Measurements from ENCODE around the gene CRYGN. TPM values are rescaled to one million over a fixed set of nuclear protein-coding genes. Genes with fewer than 3 reads are reported as not detected.
A peak's percentile ranks its signal among the peaks of the same experiment; 100 is the strongest.

Gene CRYGN
- total RNA-seq, 1 donor from 2014 or later, result 0.16 TPM

DNA sequence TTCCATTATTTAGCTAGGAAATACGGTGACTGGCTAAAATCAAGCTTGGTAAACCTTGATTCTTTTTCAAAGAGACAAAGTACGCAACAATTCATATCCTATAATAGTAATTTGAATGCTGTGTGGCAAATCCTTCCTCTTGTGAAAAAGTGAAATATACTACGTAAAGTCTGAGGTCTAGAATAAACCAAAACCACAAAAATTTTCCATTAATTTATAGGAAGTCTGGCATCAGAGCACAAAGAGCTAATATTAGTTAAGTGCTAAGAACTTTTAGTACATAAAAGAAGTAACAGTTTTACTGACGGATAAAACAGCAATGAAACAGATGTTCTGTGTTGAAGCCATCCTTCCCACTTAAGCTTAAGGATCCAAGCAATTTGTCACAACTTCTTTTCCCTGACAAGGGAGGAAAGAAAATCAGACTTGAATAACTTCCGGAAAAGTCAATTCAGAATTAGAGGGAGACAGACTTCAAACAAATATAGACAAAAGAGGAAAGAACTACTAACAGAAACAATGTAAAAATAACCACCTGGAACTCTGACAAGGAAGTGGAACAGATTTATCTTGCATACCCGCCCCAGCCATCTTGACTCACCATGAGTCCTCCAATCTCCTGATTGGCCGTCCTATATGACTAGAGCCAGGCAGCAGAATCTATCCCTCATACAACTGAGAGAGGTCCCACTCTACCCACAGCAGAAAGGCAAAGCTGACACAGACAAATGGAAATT lies 45.2 kb upstream of the CRYGN start:
- Mint-ChIP-seq H3K27ac (ENCODE audit: unreplicated experiment) (no peak overlapping the region), H3K4me1 (peaks cover 9% of the 10 kb centered on the region), H3K36me3 (ENCODE audit: low read depth) (peaks cover 6% of the 10 kb centered on the region), H3K9me3 (no peaks in the 10 kb centered on the region), H3K4me3 (no peak overlapping the region), H3K27me3 (ENCODE audit: low read depth) (no peaks in the 10 kb centered on the region)
- DNase-seq (ENCODE audit: low read depth, low spot score), result no peak
- TF ChIP-seq, protein P1, sequence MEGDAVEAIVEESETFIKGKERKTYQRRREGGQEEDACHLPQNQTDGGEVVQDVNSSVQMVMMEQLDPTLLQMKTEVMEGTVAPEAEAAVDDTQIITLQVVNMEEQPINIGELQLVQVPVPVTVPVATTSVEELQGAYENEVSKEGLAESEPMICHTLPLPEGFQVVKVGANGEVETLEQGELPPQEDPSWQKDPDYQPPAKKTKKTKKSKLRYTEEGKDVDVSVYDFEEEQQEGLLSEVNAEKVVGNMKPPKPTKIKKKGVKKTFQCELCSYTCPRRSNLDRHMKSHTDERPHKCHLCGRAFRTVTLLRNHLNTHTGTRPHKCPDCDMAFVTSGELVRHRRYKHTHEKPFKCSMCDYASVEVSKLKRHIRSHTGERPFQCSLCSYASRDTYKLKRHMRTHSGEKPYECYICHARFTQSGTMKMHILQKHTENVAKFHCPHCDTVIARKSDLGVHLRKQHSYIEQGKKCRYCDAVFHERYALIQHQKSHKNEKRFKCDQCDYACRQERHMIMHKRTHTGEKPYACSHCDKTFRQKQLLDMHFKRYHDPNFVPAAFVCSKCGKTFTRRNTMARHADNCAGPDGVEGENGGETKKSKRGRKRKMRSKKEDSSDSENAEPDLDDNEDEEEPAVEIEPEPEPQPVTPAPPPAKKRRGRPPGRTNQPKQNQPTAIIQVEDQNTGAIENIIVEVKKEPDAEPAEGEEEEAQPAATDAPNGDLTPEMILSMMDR (conservative IDR thresholded peaks at IDR 0.05), result no peak

DNA sequence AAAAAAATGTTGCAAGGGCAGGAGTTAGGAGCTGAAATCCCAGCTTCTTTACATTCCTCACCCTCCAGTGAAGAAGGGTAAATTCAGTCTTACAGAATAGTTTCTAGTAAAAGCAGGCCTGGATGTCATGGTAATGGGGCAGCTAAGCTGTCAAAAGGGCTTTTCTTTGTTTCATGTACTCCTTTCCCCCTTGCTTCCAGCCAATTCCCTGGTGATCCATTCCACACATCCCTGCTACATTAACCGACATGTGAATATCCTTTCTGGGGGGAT lies 43.7 kb upstream of the CRYGN start:
- H3K27ac Mint-ChIP-seq (ENCODE audit: unreplicated experiment), result no peak overlapping the region
- no peaks in the 10 kb centered on the region for H3K27me3 Mint-ChIP-seq (ENCODE audit: low read depth)
- peaks cover 8% of the 10 kb centered on the region for H3K36me3 Mint-ChIP-seq (ENCODE audit: low read depth)

DNA sequence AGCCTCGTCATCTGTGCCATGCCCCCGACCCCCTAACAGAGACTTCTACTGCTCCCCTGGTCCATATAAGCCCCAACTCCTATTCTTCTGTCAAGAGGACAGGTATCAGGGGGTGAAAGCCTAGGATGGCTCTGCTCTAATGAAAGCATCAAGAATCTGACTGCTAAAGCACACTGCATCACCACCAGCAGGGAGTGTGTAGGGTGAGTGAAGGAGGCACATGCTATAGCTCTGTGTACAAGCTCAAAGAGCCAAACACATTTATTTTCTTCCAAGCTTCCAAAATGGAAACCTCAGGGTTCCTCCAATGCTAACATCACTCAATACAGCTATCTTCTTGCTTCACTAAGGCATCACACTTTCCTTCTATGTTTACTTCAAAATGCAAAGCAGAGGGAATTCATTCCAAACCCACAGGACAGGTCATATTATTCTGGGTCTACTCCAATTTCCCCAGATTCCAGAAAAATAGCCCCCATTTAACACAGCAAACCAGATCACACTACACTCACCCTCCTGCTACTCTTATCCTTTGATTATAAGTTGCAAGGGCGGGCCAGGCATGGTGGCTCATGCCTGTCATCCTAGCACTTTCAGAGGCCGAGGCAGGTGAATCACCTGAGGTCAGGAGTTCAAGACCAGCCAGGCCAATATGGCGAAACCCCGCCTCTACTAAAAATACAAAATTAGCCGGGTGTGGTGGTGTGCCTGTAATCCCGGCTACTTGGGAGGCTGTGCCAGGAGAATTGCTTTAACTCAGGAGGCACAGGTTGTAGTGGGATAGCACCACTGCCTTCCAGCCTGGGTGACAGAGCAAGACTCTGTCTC lies 43.2 kb upstream of the CRYGN start:
- no peak for DNase-seq (ENCODE audit: low read depth, low spot score)
- no peaks in the 10 kb centered on the region for H3K9me3 Mint-ChIP-seq
- H3K4me3 Mint-ChIP-seq, result no peak overlapping the region
- TF ChIP-seq, protein P1 (conservative IDR thresholded peaks at IDR 0.05), result no peak
- H3K27me3 Mint-ChIP-seq (ENCODE audit: low read depth), result no peaks in the 10 kb centered on the region
- peaks cover 8% of the 10 kb centered on the region for H3K36me3 Mint-ChIP-seq (ENCODE audit: low read depth)
- H3K27ac Mint-ChIP-seq (ENCODE audit: unreplicated experiment), result peak overlapping the region; percentile 29
- H3K4me1 Mint-ChIP-seq, result peaks cover 4% of the 10 kb centered on the region

More for the DNA sequence above, 43.7 kb upstream of the CRYGN start:
- no peak overlapping the region for H3K4me3 Mint-ChIP-seq
- TF ChIP-seq, protein P1 (conservative IDR thresholded peaks at IDR 0.05), result no peak
- no peak for DNase-seq (ENCODE audit: low read depth, low spot score)
- H3K4me1 Mint-ChIP-seq, result peaks cover 4% of the 10 kb centered on the region
- no peaks in the 10 kb centered on the region for H3K9me3 Mint-ChIP-seq

DNA sequence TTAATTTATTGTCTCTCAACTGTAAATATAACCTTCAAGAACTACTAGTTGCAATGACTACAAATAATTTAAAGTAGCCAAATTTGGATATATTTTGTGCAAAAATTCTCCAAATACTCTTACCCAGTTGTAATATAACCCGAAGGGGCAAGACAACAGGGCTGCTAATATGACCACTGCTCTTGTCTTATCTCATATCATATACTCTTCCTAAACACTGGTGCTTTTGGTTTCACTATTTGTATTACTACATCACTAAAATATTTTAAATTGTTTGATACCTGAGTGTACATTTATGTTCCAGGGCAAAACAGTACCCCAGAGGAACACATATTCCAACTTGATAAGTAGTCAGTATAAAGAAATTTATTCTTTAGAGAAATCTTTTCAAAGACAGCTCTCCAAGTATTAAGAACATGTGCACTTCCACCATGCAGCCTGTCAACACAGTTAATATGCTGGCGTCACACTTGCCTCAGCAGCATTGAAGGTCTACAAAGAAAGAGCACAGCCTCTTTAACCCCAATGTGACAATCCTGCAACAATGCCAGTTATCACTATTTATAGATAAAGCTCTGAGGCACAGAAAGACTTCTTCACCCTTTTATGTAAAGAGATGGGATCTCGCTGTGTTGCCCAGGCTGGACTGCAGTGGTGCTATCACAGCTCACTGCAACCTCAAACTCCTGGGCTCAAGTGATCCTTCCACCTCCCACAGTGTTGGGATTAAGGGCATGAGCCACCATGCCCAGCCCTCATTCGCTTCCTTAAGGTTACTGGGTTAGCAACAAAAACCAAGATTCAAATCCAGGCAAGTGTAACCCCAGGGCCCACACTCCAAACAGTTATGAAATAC lies 41.9 kb upstream of the CRYGN start:
- TF ChIP-seq, protein P1 (conservative IDR thresholded peaks at IDR 0.05), result no peak
- peaks cover 4% of the 10 kb centered on the region for H3K4me1 Mint-ChIP-seq
- DNase-seq (ENCODE audit: low read depth, low spot score), result no peak
- no peaks in the 10 kb centered on the region for H3K27me3 Mint-ChIP-seq (ENCODE audit: low read depth)
- no peaks in the 10 kb centered on the region for H3K9me3 Mint-ChIP-seq
- H3K27ac Mint-ChIP-seq (ENCODE audit: unreplicated experiment), result no peak overlapping the region
- peaks cover 8% of the 10 kb centered on the region for H3K36me3 Mint-ChIP-seq (ENCODE audit: low read depth)
- H3K4me3 Mint-ChIP-seq, result no peak overlapping the region

DNA sequence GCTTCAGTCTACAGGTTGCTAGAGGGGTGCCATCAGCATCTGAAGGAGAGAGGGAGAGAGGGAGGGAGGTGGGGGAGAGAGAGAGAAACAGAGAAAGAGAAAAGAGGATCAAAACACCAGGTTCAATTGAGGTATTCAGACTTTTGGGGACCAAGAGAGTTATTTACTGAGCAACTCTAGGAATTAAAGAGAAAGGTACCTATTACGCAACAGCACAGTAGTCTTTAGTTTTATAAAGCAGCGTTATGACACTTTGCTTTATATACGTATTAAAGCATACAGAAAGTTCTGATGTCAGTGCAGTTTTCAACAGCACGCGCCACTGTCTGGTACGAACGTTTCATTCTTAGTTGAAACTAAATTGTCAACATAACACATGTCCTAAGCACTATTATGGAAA lies 37.9 kb upstream of the CRYGN start:
- no peak for DNase-seq (ENCODE audit: low read depth, low spot score)
- Mint-ChIP-seq H3K27me3 (ENCODE audit: low read depth) (no peaks in the 10 kb centered on the region), H3K4me1 (peaks cover under 1% of the 10 kb centered on the region), H3K36me3 (ENCODE audit: low read depth) (peaks cover 5% of the 10 kb centered on the region), H3K9me3 (no peaks in the 10 kb centered on the region), H3K27ac (ENCODE audit: unreplicated experiment) (no peak overlapping the region), H3K4me3 (no peak overlapping the region)
- TF ChIP-seq, protein P1 (conservative IDR thresholded peaks at IDR 0.05), result no peak

Measured in neural crest cell (in vitro differentiated cells).